Ovary (tissue), 9 donors: ENCODE results near the gene SLC25A25. TPM values are rescaled to one million over a fixed set of nuclear protein-coding genes. Genes with fewer than 3 reads are reported as not detected.
A peak's percentile ranks its signal among the peaks of the same experiment; 100 is the strongest.

ENCODE experiments used
- DNase-seq, 5 donors: peaks; one replicate each; pipeline ENCODE4 v3.0.0-alpha.2; 2019 to 2020
- H3K27ac ChIP-seq, 2 donors: fragments of 200-600 bp; one replicate each; pipeline versions ENCODE4 v1.5.1 to v1.8.0; 2019 to 2022
- H3K27me3 ChIP-seq: fragments of 200-600 bp; one replicate; pipeline ENCODE4 v1.8.0; 2022
- H3K36me3 ChIP-seq: fragments of 200-600 bp; sonication (generic); one replicate; pipeline ENCODE4 v1.5.1; 2019
- H3K4me1 ChIP-seq: one replicate; pipeline ENCODE4 v1.8.1; 2013; ENCODE audit warnings: mild to moderate bottlenecking, moderate library complexity; ENCODE audit not compliant: insufficient read depth
- H3K4me3 ChIP-seq: fragments of 200-600 bp; sonication (generic); one replicate; pipeline ENCODE4 v1.5.1; 2017
- H3K9me3 ChIP-seq, 2 donors: fragments of 200-600 bp in 1 of 2; sonication (generic) in 1 of 2; one replicate each; pipeline versions ENCODE4 v1.5.1 to v1.8.1; 2013 to 2019; ENCODE audit warnings: mild to moderate bottlenecking in 1 of 2, moderate library complexity in 1 of 2
- EP300 ChIP-seq: sonication (generic); formaldehyde crosslinking; IDR thresholded peaks from one replicate; pipeline ENCODE4 v1.6.1; 2017; ENCODE audit warnings: antibody characterized with exemption
- POLR2A ChIP-seq: fragments of 450-650 bp; IDR thresholded peaks from one replicate; pipeline ENCODE4 v1.6.1; 2017; ENCODE audit warnings: antibody characterized with exemption, mild to moderate bottlenecking, moderate library complexity
- WGBS, 3 donors: extraction: QIAGEN DNeasy Blood & Tissue Kit in 1 of 3; methylation state at CpG; one replicate each; pipeline versions ENCODE4 v1.1.5 to v1.1.7; 2013 to 2017; 5-methylcytosine and 5-hydroxymethylcytosine counted together
- intact Hi-C, 4 donors: fragments of 100-400 bp; cut with DNase I; formaldehyde crosslinking; loops; one replicate each; pipeline versions ENCODE4 v1.11.0 to v1.15.1; 2022 to 2023
- polyA plus RNA-seq, 2 donors: library from polyadenylated mRNA; stranded (reverse); fragments of 200-250 nt in 1 of 2; fragments of 350-450 nt in 1 of 2; fragmentation: Illumina TruSeq in 1 of 2; extraction: RNeasy Lipid Tissue Mini Kit (QIAGEN cat#74804) in 1 of 2; gene quantifications; one replicate each; pipeline ENCODE4 v1.2.3, GENCODE V29; 2013 to 2014
- total RNA-seq, 7 donors: library from RNA; depleted of rRNA in 2 of 7; stranded (reverse); fragments of >200 nt in 2 of 7; fragmentation: NEBNext Ultra II Directional in 3 of 7; extraction: Animal tissue kit (Norgen Biotek cat#: 25700) in 3 of 7; gene quantifications; one replicate each; pipeline versions ENCODE4 v1.1.0 to v1.2.4, GENCODE V29; 2016 to 2023
- TF ChIP-seq, protein P1 (sequence below), 3 donors: fragments of 450-650 bp in 2 of 3; fragments of 200-600 bp in 1 of 3; IDR thresholded peaks; one replicate each; pipeline versions ENCODE4 v1.5.1 to v1.8.0; 2016 to 2022; ENCODE audit warnings: antibody characterized with exemption in 3 of 3, mild to moderate bottlenecking in 1 of 3
- donor health status: DM: no; HTN: no; CAD: no; lungs with moderate emphysema.
- donor health status: DM: no; HTN: no; CAD: no.
- donor health status: Bipolar disorder and iron deficiency.
- donor health status: DM: yes; HTN: yes; CAD: no.
- donor health status: DM: no; HTN: no; CAD: no.
- donor health status: DM: yes; HTN: yes; CAD: no.

SLC25A25 gene
- total and polyA plus RNA-seq, 9 donors = 23.4 to 90.1 (median 39.8) TPM

GRCh38 chr9:128102861-128103588 is 35.0 kb downstream of the SLC25A25 start:
- no peak overlapping the region for H3K4me3 ChIP-seq
- no peaks in the 10 kb centered on the region for H3K36me3 ChIP-seq
- WGBS, 3 donors = 65 to 74% (median 68%) methylated on average over 22 to 23 of the region's 23 CpGs
- H3K4me1 ChIP-seq = peaks cover 51% of the 10 kb centered on the region
- TF ChIP-seq POLR2A = no peak
- TF ChIP-seq, protein P1, sequence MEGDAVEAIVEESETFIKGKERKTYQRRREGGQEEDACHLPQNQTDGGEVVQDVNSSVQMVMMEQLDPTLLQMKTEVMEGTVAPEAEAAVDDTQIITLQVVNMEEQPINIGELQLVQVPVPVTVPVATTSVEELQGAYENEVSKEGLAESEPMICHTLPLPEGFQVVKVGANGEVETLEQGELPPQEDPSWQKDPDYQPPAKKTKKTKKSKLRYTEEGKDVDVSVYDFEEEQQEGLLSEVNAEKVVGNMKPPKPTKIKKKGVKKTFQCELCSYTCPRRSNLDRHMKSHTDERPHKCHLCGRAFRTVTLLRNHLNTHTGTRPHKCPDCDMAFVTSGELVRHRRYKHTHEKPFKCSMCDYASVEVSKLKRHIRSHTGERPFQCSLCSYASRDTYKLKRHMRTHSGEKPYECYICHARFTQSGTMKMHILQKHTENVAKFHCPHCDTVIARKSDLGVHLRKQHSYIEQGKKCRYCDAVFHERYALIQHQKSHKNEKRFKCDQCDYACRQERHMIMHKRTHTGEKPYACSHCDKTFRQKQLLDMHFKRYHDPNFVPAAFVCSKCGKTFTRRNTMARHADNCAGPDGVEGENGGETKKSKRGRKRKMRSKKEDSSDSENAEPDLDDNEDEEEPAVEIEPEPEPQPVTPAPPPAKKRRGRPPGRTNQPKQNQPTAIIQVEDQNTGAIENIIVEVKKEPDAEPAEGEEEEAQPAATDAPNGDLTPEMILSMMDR (IDR thresholded peaks at IDR 0.05) = peak in 1 of 3 donors; percentile 15
- intact Hi-C loops = loop anchor here in 1 of 4 donors (10.0 kb wide), 1 partner anchor 48 kb away; no protein-coding TSS in a partner anchor
- H3K27me3 ChIP-seq = no peaks in the 10 kb centered on the region
- no peaks in the 10 kb centered on the region for H3K9me3 ChIP-seq
- peak overlapping the region; percentile 52 to 63 for H3K27ac ChIP-seq
- DNase-seq = peak; percentile 61 to 76 (median 71)

GRCh38 chr9:128103589-128103962 is 35.5 kb downstream of the SLC25A25 start:
- H3K27ac ChIP-seq = peak overlapping the region; percentile 52 to 63
- intact Hi-C loops = loop anchor here in 1 of 4 donors (10.0 kb wide), 1 partner anchor 49 kb away; no protein-coding TSS in a partner anchor
- H3K4me1 ChIP-seq = peaks cover 47% of the 10 kb centered on the region
- TF ChIP-seq, protein P1 (IDR thresholded peaks at IDR 0.05) = no peak
- no peak for TF ChIP-seq EP300
- TF ChIP-seq POLR2A = no peak
- no peak overlapping the region for H3K4me3 ChIP-seq
- H3K36me3 ChIP-seq = no peaks in the 10 kb centered on the region
- peak in 2 of 5 donors; percentile 41 to 45 for DNase-seq
- WGBS, 3 donors = 42 to 51% (median 44%) methylated on average over 7 to 8 of the region's 8 CpGs
- H3K27me3 ChIP-seq = no peaks in the 10 kb centered on the region
- no peaks in the 10 kb centered on the region for H3K9me3 ChIP-seq

DNA sequence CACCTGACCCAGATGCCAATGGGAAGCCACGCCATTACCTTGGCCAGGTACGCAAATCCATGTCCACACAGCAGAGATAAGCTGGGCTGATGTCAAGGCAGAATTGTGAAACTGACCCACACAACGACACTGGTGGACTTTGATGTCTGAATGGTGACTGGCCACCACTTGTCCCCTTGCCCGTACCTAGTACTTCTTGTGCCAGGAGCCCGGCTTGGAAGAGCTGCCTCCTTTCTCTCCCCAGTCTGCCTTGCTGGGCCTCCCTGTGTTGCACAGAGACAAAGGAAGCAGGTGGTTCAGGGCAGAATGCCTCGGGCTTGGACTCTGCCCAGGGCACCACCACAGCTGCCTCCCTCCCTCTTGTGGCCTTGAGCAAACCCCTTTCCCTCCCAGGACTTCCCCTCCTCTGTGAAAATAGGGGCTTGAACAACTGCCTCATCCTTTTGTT is 36.2 kb downstream of the SLC25A25 start:
- Histone ChIP-seq H3K36me3 (no peaks in the 10 kb centered on the region), H3K4me1 (peaks cover 45% of the 10 kb centered on the region), H3K27me3 (no peaks in the 10 kb centered on the region), H3K27ac (peak overlapping the region; percentile 52 to 63), H3K4me3 (no peak overlapping the region), H3K9me3 (no peaks in the 10 kb centered on the region)
- 19 to 32% (median 28%) methylated on average over 6 of the region's 6 CpGs for WGBS, 3 donors
- TF ChIP-seq, protein P1 (IDR thresholded peaks at IDR 0.05) = no peak
- no peak for TF ChIP-seq EP300
- no peak for TF ChIP-seq POLR2A
- intact Hi-C loops = loop anchor here in 1 of 4 donors (10.0 kb wide), 1 partner anchor 49 kb away; no protein-coding TSS in a partner anchor
- peak; percentile 55 to 80 (median 69) for DNase-seq

DNA sequence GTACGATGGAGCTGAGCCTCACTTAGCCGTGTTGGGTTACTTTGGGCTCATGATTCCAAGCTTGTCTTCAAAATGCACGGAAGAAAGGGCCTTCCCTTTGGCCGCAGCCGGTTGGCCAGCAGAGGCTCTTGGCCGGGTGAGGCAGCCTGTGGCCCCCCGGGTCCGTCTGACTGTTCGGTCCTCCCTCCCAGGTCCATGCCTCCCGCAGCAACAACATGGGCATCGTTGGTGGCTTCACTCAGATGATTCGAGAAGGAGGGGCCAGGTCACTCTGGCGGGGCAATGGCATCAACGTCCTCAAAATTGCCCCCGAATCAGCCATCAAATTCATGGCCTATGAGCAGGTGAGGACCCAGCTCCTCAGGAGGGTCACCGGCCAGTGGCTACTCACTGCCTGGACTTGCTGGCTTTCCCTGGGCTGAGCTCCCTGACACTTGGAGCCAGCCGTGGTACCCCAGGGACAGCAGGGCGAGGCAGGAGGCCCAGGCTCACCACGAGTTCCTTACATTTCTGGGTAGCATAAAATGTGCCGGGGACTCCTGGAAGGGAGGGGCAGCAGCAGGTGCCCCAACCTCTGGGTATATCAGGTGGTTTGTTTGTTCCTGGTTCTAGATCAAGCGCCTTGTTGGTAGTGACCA is 37.6 kb downstream of the SLC25A25 start:
- WGBS, 3 donors = 78 to 84% (median 80%) methylated on average over 19 to 21 of the region's 21 CpGs
- Histone ChIP-seq H3K4me1 (peaks cover 32% of the 10 kb centered on the region), H3K36me3 (no peaks in the 10 kb centered on the region), H3K27me3 (no peaks in the 10 kb centered on the region), H3K4me3 (no peak overlapping the region), H3K27ac (peak overlapping the region in 1 of 2 donors; percentile 39), H3K9me3 (no peaks in the 10 kb centered on the region)
- peak in 1 of 5 donors; percentile 35 for DNase-seq
- intact Hi-C loops = loop anchor here in 2 of 4 donors (5.0 to 10.0 kb wide), 2 partner anchors 51 to 63 kb away; no protein-coding TSS in a partner anchor
- no peak for TF ChIP-seq EP300
- TF ChIP-seq, protein P1 (IDR thresholded peaks at IDR 0.05) = no peak
- TF ChIP-seq POLR2A = no peak
